HG03354 (cell line): ENCODE measurements around the gene DNASE1L2.
A peak's percentile ranks its signal among the peaks of the same experiment; 100 is the strongest.
"Not testable (repeated sequence)": the region's sequence is repeated elsewhere in the genome, so short reads cannot be mapped to it uniquely, and the experiment has no call there.

Source experiments
- ATAC-seq: cut with Tn5 transposase; IDR thresholded peaks from one replicate; pipeline ENCODE4 v1.9.1; 2021; ENCODE audit warnings: mild to moderate bottlenecking; ENCODE audit not compliant: unreplicated experiment, poor library complexity, severe bottlenecking

DNASE1L2 gene

DNA sequence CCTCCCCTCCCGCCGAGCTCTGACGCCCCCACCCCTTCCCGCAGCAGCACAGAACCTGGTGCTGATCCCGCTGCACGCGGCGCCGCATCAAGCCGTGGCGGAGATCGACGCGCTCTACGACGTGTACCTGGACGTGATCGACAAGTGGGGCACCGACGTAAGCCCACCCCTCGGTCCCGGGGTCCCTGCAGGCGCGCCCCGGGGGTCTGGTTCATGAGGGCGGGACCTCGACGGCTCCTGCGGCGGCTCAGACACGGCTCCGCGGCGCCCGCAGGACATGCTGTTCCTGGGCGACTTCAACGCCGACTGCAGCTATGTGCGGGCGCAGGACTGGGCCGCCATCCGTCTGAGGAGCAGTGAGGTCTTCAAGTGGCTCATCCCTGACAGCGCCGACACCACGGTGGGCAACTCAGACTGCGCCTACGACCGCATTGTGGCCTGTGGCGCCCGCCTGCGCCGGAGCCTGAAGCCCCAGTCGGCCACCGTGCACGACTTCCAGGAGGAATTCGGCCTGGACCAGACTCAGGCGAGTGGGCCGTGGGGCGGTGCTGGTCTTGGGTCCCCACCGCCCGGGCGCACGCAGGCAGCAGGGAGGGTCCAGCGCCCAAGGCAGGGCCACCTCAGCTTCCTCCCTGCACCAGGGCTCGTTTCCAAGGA, 1.4 kb downstream of the DNASE1L2 start:
- ATAC-seq = no peak

DNA sequence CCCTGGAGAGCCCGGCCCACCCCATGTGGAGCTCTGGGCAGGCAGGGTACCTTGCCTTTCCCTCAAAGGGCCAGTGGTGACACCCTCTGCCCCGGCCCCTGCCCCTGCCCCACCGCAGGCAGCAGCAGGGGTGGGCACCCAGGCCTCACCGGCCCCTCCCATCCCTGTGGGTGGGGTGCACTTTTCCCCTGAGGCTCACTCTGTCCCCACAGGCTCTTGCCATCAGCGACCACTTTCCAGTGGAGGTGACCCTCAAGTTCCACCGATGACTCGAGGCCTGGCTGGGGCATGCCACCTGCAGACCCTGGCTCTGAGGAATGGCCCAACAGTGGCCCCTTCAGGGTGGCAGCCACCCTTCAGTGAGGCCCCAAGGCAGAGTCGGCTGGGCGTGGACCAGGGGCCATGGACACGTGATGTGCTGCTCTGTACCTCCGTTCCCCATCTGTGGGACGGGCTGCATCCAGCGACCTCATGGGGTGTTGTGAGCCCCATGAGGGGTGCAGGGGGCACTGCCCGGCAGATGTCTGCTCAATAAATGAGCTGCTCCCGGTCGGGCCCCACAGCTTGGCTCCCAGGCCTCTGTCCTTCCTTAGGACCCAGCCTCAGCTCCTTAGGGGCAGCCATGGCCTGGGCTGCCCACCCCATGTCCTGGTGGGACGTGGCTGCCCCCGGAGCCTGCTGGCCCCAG, 2.0 kb downstream of the DNASE1L2 start:
- no peak for ATAC-seq

DNA sequence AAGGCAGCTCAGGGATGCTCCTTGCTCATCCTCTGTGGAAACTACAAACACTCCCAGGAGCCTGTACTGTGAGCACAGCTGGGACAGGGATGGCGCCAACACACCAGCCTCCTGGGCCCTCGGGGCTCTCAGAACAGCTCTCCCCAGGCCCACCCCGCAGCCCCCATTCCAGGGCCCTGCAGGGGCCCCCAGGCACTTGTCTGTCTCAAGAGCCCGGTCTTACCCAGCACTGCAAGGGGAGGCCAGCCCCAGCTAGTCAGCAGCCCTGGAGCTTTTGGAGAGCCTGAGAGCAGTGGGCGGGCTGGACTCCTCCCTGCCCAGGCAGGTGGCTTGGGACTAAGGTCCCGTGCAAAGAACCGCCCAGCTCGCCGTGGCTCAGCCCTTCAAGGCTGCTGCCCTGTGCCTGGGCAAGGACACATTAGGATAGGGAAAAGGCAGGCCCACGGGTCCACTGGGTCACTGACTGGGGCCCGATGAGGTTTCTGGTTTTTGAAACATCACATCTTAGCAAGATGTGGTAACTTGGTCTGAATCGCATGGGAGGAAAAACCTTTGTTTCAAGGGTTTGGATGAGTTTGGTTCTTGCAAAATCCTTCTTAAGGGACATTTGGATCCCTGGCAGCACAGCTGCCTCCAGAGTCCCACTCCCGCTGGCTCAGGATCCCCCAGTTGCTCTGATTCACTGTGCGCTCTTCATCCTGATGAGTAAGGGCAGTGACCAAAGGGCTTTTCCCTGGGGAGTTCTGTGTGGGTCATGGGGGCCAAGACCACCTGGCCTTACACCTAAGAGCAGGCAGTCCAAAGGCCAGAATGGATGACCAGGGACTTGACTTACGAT, 2.8 kb downstream of the DNASE1L2 start:
- no peak for ATAC-seq

DNA sequence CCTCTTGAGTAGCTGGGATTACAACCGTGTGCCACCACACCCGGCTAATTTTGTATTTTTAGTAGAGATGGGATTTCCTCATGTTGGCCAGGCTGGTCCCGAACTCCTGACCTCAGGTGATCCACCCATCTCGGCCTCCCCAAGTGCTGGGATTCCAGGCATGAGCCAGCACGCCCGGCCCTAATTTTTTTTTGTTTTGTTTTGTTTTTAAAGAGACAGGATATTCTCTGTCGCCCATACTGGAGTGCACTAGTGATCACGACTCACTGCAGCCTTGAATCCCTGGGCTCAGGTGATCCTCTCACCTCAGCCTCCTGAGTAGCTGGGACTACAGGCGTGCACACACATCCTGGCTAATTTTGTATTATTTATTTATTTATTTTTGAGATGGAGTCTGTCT, 4.1 kb downstream of the DNASE1L2 start:
- ATAC-seq = not testable (repeated sequence)

DNA sequence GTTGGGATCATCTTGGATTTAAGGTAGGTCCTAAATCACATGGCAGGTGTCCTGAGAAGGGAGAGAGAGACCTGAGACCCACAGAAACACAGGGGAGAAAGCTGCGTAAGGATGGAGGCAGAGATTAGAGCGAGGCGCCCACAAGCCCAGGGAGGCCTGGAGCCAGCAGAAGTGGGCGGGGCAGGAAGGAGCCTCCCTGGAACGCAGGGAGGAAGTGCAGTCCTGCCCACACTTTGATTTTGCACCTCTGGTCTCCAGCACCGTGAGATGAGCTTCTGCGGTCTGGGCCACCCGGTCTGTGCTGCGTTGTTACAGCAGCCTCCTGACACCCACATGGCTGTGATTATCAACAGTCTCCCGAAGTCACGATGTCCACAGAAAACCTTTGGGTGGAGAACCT, 6.4 kb downstream of the DNASE1L2 start:
- no peak for ATAC-seq

DNA sequence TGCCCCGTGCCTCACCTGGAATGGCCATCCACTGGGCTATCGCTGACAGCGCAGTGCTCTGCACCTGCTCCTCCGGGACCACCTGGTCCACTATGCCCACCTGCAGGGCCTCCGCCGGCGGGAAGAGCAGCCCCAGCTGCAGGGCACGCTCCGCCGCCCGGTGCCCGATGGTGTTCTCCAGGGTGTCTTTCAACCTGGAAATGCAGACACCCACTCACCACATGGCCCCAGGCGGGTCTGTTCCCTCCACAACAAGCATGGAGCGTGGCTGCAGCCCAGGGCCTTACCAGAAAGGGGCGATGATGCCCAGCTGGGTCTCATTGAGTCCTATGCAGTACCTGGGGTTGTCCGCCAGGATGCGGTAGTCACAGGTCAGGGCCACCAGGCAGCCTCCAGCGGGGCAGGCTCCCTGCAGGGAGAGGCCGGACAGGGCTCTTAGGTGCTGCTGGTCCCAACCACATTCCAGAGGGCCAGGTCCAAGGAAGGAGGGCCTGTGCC, 6.8 kb downstream of the DNASE1L2 start:
- ATAC-seq = no peak

DNA sequence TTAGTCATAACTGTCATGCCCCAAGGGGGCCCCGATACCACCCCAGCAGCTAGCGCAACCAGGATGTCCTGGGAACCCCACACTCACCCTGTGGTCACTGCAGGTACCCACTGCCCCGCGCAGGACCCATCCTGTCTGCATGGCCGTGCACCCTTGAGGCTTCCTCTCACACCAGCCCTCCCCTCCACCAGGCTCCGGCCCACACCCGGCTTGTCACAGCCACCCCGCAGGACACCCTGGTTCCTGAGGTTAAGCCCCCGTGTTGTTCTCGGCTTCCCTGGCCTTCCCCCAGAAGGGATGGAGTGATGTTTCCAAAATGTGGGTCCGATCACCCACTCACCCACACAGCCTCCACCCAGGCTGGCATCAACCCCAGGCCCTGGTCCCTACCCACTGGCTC, 7.5 kb downstream of the DNASE1L2 start:
- no peak for ATAC-seq

- ATAC-seq = no peak
These were observed 8.1 kb downstream of the DNASE1L2 start for GRCh38 chr16:2244301-2244700.

DNA sequence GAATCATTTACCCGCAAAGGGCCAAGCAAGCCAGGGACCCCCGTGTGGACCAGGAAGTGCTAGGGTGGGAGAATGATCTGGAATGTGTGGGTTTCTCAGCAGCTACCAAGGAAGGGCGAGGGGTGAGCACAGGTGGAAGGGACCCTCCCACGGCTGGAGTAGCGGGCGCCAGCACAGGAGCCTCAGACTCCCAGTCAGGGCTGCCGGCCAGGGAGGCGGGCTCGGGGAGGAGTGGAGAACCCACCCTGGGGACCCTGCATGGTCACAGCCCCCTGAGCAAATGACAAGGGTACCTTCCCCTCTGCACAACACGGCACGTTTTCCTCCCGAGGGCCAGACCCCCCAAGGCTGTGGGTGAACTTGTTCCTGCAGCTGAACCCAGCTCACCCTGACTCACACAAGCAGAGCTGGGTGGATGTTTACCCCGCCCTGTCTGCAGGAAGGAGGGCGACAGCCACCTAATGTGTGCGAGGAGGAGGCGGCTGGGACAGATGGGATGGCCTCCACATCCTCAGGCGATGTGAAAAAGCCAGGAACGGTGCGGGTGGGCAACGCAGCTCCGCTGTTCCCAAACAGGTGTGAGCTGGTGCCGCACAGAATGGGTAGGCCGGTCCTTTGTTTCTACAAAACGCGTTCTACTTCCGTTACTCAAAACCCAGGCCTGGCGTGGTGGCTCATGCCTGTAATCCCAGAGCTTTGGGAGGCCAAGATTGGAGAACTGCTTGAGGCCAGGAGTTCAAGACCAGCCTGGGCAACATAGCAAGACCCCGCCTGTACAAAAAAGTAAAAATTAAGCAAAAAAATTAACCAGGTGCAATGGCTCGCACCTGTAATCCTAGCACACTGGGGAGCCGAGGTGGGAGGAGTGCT, 8.9 kb downstream of the DNASE1L2 start:
- no peak for ATAC-seq

GRCh38 chr16:2246301-2246885, 10.1 kb downstream of the DNASE1L2 start:
- no peak for ATAC-seq

DNA sequence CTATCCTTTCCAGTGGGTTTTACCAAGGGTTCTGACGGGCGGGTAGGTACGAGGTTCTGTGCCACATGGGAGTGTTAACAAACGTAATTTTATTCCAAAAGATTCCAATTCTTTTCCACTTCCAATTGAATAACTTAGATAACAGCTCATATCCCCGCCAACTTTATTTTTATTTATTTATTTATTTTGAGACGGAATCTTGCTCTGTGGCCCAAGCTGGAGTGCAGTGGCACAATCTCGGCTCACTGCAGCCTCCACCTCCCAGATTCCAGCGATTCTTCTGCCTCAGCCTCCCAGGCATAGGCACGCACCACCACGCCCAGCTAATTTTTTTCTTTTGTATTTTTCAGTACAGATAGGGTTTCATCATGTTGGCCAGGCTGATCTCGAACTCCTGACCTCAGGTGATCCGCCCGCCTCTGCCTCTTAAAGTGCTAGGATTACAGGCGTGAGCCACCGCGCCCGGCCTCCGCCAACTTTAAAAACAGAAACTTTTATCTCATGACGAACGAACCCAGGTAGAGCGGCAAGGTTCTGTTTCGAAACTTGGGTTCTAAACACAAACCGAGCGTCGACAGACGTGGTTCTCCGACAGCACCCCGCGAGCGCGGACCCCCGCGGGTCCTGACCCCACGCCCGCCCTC, 14.5 kb downstream of the DNASE1L2 start:
- no peak for ATAC-seq

DNA sequence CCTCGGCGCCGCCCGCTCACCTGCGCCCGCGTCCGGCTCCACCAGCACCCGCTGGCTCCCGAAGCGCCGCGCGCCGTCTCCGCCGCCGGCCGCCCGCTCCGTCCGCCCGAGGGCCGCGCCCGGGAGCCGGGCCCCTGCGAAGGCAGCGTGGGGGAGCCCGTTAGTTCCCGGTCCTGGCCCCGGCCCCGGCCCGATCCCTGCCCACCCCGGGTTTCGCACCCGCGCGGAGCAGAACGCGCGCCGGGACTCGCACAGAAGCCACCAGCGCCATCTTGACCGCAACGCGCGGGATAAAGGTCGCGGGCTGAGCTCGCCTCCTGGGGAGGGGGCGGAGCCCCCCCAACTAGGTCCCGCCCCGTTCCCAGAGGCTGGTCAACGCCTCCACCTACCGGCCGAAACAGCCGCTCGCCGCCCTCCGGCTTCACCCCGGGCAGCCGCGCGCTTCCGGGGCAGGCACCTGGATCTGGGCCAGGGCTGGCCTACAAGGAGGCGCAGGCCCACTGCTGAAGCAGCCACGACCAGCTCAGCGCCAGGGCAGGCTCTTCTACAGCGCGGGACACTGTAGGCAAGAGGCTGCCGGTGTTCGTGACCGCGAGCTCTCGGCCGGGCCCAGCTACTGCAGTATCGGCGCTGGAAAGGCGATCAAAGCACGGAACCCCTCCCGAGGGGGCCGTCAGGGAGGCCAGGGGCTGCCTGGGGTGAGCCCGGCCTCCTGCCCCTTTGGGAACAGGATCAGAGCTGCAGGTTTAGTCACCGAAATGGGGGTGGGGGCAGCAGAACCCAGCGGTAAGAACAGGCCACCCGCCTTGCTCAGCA, 15.3 kb downstream of the DNASE1L2 start, which contains the start of gene ECI1:
ECI1 (minus strand) TSS at position 292 of the 816 bp plus-strand sequence; CDS start at position 271, 21 bp downstream.
- peak; percentile 79 for ATAC-seq

DNA sequence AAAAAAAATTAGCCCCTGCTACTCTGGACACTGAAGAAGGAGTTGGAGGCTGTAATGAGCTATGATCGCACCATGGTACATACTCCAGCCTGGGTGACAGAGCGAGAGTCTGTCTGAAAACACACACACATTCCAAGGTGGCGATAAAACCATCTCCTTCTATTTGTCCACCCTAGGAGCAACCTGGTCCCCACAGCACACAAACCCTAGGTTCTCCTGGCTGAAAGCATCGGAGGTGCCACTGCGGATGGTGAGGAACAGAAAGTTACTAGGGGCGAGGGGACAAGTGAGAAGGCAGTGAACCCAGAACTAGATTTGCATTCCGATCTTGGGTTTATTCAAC, 16.5 kb downstream of the DNASE1L2 start:
- ATAC-seq = no peak

- ATAC-seq = no peak
These were observed 17.0 kb downstream of the DNASE1L2 start for GRCh38 chr16:2253293-2253692.

GRCh38 chr16:2256531-2257140, 20.4 kb downstream of the DNASE1L2 start:
- ATAC-seq = no peak

DNA sequence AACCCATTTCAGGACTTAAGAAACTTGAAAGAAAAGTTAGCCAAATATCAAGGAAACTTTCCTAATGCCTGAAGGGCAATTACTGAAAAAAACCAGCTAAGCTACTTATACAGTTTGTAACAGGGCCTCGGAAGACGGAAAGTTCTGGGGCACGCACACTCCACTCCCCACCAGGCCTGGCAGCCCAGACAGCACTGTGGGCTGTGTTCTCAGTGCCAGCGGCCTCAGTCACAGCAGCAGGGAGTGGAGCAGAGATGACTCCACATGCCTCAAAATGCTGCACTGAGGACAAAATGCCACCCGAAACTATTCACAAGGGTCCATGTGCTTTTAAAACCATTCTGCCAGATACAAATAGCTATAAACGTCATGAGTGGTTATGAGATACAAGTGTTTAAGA, 21.5 kb downstream of the DNASE1L2 start:
- ATAC-seq = no peak

DNA sequence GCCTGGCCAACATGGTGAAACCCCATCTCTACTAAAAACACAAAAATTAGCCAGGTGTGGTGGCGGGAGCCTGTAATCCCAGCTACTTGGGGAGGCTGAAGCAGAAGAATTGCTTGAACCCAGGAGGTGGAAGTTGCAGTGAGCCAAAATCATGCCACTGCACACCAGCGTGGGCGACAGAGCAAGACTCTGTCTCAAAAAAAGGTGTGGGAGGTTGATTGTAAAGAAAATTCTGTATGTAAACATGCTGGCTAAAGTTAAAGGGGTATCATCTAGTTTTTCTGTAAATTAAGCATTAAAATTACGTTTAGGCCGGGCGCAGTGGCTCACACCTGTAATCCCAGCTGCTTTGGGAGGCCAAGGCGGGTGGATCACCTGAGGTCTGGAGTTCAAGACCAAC, 22.3 kb downstream of the DNASE1L2 start:
- not testable (repeated sequence) for ATAC-seq

DNA sequence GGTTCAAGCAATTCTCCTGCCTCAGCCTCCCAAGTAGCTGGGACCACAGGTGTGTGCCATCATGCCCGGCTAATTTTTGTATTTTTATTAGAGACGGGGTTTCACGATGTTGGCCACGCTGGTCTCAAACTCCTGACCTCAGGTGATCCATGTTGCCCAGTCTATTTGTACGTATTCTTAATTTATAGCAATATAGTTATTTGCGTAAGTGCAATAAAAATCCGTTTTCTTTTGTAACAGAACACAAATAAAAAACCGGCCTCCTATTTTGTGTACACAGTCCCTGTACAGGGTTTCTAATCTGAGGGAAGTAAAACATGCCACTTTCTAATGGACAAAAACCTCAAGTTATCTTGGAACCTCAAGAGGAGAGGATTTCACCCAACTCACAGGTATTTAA, 24.0 kb downstream of the DNASE1L2 start:
- ATAC-seq = no peak
